Measurements from ENCODE around the gene FBLN7.

- TF ChIP-seq TAF1 (IDR thresholded peaks at IDR 0.05; ENCODE audit: low read depth) (no peak), CEBPB (IDR thresholded peaks at IDR 0.05) (no peak), MAX (IDR thresholded peaks at IDR 0.05) (no peak), NFIC (IDR thresholded peaks at IDR 0.05) (no peak), RAD21 (IDR thresholded peaks at IDR 0.05; ENCODE audit: low read depth) (no peak), EP300 (IDR thresholded peaks at IDR 0.05; ENCODE audit: borderline replicate concordance) (no peak), CREB1 (IDR thresholded peaks at IDR 0.05; ENCODE audit: low read depth) (no peak), USF1 (IDR thresholded peaks at IDR 0.05) (no peak), EGR1 (IDR thresholded peaks at IDR 0.05) (no peak), REST (IDR thresholded peaks at IDR 0.05; ENCODE audit: low read depth) (no peak), ZBTB7A (IDR thresholded peaks at IDR 0.05; ENCODE audit: low read depth) (no peak)
Observed at GRCh38 chr2:112220186-112220585, 82.0 kb downstream of the FBLN7 start.

Data from Ishikawa (cell line).